ENCODE measurements around the gene SOX3. TPM values are rescaled to one million over a fixed set of nuclear protein-coding genes. Genes with fewer than 3 reads are reported as not detected.

Gene SOX3
- total and polyA plus RNA-seq, 2 donors (not counting 3 experiments of a cell fraction or from before 2014, with no cell fraction given) = not detected

- H3K9me1 ChIP-seq (replicated peaks; ENCODE audit: control insufficient read depth, extremely low read depth, insufficient read depth, low read length) = no peaks in the 10 kb centered on the region
- TF ChIP-seq FOS (IDR thresholded peaks at IDR 0.05; ENCODE audit: borderline replicate concordance, insufficient read depth, low read length) (no peak), POLR2AphosphoS5 (IDR thresholded peaks at IDR 0.05; ENCODE audit: insufficient read depth, low read depth, low read length) (no peak)
- TF ChIP-seq, protein P1, sequence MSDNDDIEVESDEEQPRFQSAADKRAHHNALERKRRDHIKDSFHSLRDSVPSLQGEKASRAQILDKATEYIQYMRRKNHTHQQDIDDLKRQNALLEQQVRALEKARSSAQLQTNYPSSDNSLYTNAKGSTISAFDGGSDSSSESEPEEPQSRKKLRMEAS (IDR thresholded peaks at IDR 0.05; ENCODE audit: insufficient read depth, insufficient read length) = no peak
- no peaks in the 10 kb centered on the region for H3K4me1 ChIP-seq (ENCODE audit: control insufficient read depth, extremely low read depth, insufficient read depth, low read length)
- H3K36me3 ChIP-seq (ENCODE audit: control insufficient read depth in 2 of 2, extremely low read depth in 1 of 2, insufficient read depth in 2 of 2, low read length in 2 of 2) = no peaks in the 10 kb centered on the region
- intact Hi-C loops (cut with micrococcal nuclease) (loop anchor here (10.0 kb wide), 1 partner anchor 447 kb away; no protein-coding TSS in a partner anchor), dilution Hi-C loops (cut with MboI; ENCODE audit: extremely low pct_ligation_motif_present, low sequenced_read_pairs) (no loop called here)
- H3K4me3 ChIP-seq (replicated peaks in 1 of 3; ENCODE audit: insufficient read depth in 1 of 3, low read depth in 1 of 3, low read length in 3 of 3) = no peak overlapping the region
- H3K27ac ChIP-seq (ENCODE audit: insufficient read depth, low read depth, low read length) = no peak overlapping the region
- no peaks in the 10 kb centered on the region for H3K79me2 ChIP-seq (ENCODE audit: control insufficient read depth, insufficient read depth, low read length)
- H4K20me1 ChIP-seq (replicated peaks; ENCODE audit: control insufficient read depth, extremely low read depth, insufficient read depth, low read length) = no peaks in the 10 kb centered on the region
- CTCF ChIA-PET = no interaction called here
- POLR2A ChIA-PET = no interaction called here
- H2AFZ ChIP-seq (ENCODE audit: low read depth, low read length) = no peak overlapping the region
- no peak for FAIRE-seq
- no peak for DNase-seq (ENCODE audit: low read depth, low spot score)
- peaks cover 34 to 47% of the 10 kb centered on the region in 2 experiments for H3K27me3 ChIP-seq (ENCODE audit: control insufficient read depth in 2 of 2, insufficient read depth in 2 of 2, low read length in 2 of 2)
- H3K9ac ChIP-seq (replicated peaks; ENCODE audit: extremely low read depth, insufficient read depth, low read length) = no peak overlapping the region
- no peak overlapping the region for H3K4me2 ChIP-seq (ENCODE audit: insufficient read depth, low read length)
- no peaks in the 10 kb centered on the region for H3K9me3 ChIP-seq (replicated peaks; ENCODE audit: control insufficient read depth, insufficient read depth, low read length)
- no TSS peak for BruUV-seq (replicated peaks)
These were observed 3.5 kb downstream of the SOX3 start for GRCh38 chrX:140501321-140501720.

DNA sequence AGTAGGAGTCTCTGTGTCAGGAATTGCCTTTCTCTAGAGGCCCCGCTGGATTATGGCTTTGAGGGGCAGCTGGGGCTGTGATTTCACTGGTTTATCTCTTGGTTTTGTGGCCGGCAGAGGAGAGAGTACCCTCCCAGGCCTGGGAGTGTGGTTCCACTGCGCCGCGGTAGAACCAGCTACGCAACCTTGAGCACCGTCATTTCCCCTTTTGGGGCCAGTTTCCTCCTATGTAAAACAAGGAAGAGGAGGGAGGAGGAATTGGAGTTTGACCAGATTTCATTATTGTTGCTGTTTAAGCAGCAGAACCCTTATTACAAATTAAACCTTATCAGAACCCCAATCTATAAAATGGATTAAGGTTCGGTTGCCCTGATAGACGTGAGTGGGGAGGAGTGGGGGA, 4.4 kb downstream of the SOX3 start:
- FAIRE-seq (no peak), DNase-seq (ENCODE audit: low read depth, low spot score) (no peak)
- Histone ChIP-seq H3K4me2 (ENCODE audit: insufficient read depth, low read length) (no peak overlapping the region), H3K36me3 (ENCODE audit: control insufficient read depth in 2 of 2, extremely low read depth in 1 of 2, insufficient read depth in 2 of 2, low read length in 2 of 2) (no peaks in the 10 kb centered on the region), H2AFZ (ENCODE audit: low read depth, low read length) (no peak overlapping the region), H3K27me3 (ENCODE audit: control insufficient read depth in 2 of 2, insufficient read depth in 2 of 2, low read length in 2 of 2) (peaks cover 28 to 39% of the 10 kb centered on the region in 2 experiments), H3K4me1 (ENCODE audit: control insufficient read depth, extremely low read depth, insufficient read depth, low read length) (no peaks in the 10 kb centered on the region), H3K9ac (replicated peaks; ENCODE audit: extremely low read depth, insufficient read depth, low read length) (no peak overlapping the region), H3K79me2 (ENCODE audit: control insufficient read depth, insufficient read depth, low read length) (no peaks in the 10 kb centered on the region), H3K27ac (ENCODE audit: insufficient read depth, low read depth, low read length) (no peak overlapping the region), H4K20me1 (replicated peaks; ENCODE audit: control insufficient read depth, extremely low read depth, insufficient read depth, low read length) (no peaks in the 10 kb centered on the region), H3K9me3 (replicated peaks; ENCODE audit: control insufficient read depth, insufficient read depth, low read length) (no peaks in the 10 kb centered on the region), H3K9me1 (replicated peaks; ENCODE audit: control insufficient read depth, extremely low read depth, insufficient read depth, low read length) (no peaks in the 10 kb centered on the region), H3K4me3 (replicated peaks in 1 of 3; ENCODE audit: insufficient read depth in 1 of 3, low read depth in 1 of 3, low read length in 3 of 3) (no peak overlapping the region)
- ChIA-PET POLR2A (no interaction called here), CTCF (no interaction called here)
- intact Hi-C loops (cut with micrococcal nuclease) = loop anchor here (10.0 kb wide), 1 partner anchor 446 kb away; no protein-coding TSS in a partner anchor
- BruUV-seq (replicated peaks) = no TSS peak
- dilution Hi-C loops (cut with MboI; ENCODE audit: extremely low pct_ligation_motif_present, low sequenced_read_pairs) = no loop called here
- TF ChIP-seq EZH2 (IDR thresholded peaks at IDR 0.05; ENCODE audit: borderline replicate concordance, low read depth, low read length, severe bottlenecking) (no peak), POLR2AphosphoS5 (IDR thresholded peaks at IDR 0.05; ENCODE audit: insufficient read depth, low read depth, low read length) (no peak), CTCF (IDR thresholded peaks at IDR 0.05; ENCODE audit: extremely low read depth in 1 of 2, insufficient read depth in 1 of 2, low read depth in 1 of 2, low read length in 2 of 2) (no peak), FOS (IDR thresholded peaks at IDR 0.05; ENCODE audit: borderline replicate concordance, insufficient read depth, low read length) (no peak), POLR2A (IDR thresholded peaks at IDR 0.05; ENCODE audit: low read depth, low read length) (no peak)
